Sigmoid colon (tissue), 7 donors: Measurements from ENCODE around the gene TOP3B. TPM values are rescaled to one million over a fixed set of nuclear protein-coding genes. Genes with fewer than 3 reads are reported as not detected.

Experiments
- DNase-seq: peaks from one replicate; pipeline ENCODE4 v3.0.0-alpha.2; 2019
- H3K27ac ChIP-seq, 4 donors: fragments of 200-600 bp; sonication (generic); one replicate each; pipeline ENCODE4 v1.5.1; 2016 to 2019; ENCODE audit warnings: mild to moderate bottlenecking in 1 of 4
- H3K27me3 ChIP-seq, 3 donors: fragments of 200-600 bp; sonication (generic); one replicate each; pipeline ENCODE4 v1.5.1; 2019; ENCODE audit warnings: mild to moderate bottlenecking in 1 of 3
- H3K36me3 ChIP-seq, 4 donors: fragments of 200-600 bp; sonication (generic); one replicate each; pipeline ENCODE4 v1.5.1; 2016 to 2019
- H3K4me1 ChIP-seq, 4 donors: fragments of 200-600 bp; sonication (generic); one replicate each; pipeline ENCODE4 v1.5.1; 2017 to 2019
- H3K4me3 ChIP-seq, 4 donors: fragments of 200-600 bp; sonication (generic); one replicate each; pipeline ENCODE4 v1.5.1; 2017 to 2019; ENCODE audit warnings: mild to moderate bottlenecking in 2 of 4, moderate library complexity in 1 of 4
- H3K9me3 ChIP-seq, 4 donors: fragments of 200-600 bp in 3 of 4; sonication (generic) in 3 of 4; one replicate each; pipeline versions ENCODE4 v1.5.1 to v1.6.1; 2013 to 2019
- EP300 ChIP-seq, 4 donors: sonication (generic); formaldehyde crosslinking; IDR thresholded peaks; one replicate each; pipeline ENCODE4 v1.6.1; 2017; ENCODE audit warnings: antibody characterized with exemption in 4 of 4
- POLR2A ChIP-seq, 2 donors: fragments of 450-650 bp; IDR thresholded peaks; one replicate each; pipeline ENCODE4 v1.6.1; 2016; ENCODE audit warnings: antibody characterized with exemption in 2 of 2, mild to moderate bottlenecking in 2 of 2, moderate library complexity in 2 of 2
- POLR2AphosphoS5 ChIP-seq, 4 donors: sonication (generic); formaldehyde crosslinking; IDR thresholded peaks; one replicate each; pipeline ENCODE4 v1.6.1; 2017; ENCODE audit warnings: antibody characterized with exemption in 4 of 4
- WGBS, 2 donors: extraction: QIAGEN DNeasy Blood & Tissue Kit; methylation state at CpG; one replicate each; pipeline ENCODE4 v1.1.7; 2013; 5-methylcytosine and 5-hydroxymethylcytosine counted together
- intact Hi-C: fragments of 100-400 bp; cut with DNase I; formaldehyde crosslinking; loops from one replicate; pipeline ENCODE4 v1.15.1; 2023
- polyA plus RNA-seq, 3 donors: library from polyadenylated mRNA; stranded (reverse); fragments of 200-250 nt; gene quantifications; one replicate each; pipeline ENCODE4 v1.2.3, GENCODE V29; 2013
- total RNA-seq, 4 donors: library from RNA; depleted of rRNA; stranded (reverse); fragments of >200 nt; gene quantifications; one replicate each; pipeline ENCODE4 v1.1.0, GENCODE V29; 2016
- TF ChIP-seq, protein P1 (sequence below), 4 experiments: fragments of 450-650 bp in 3 of 4; fragments of 200-600 bp in 1 of 4; IDR thresholded peaks; one replicate each; pipeline ENCODE4 v1.5.1; 2016 to 2019; ENCODE audit warnings: antibody characterized with exemption in 4 of 4, mild to moderate bottlenecking in 3 of 4, moderate library complexity in 2 of 4
- donor health status: healthy with polysubstance abuse.
- donor health status: Bipolar disorder and iron deficiency.
- donor health status: healthy.

TOP3B gene
- total and polyA plus RNA-seq, 7 donors = 3.5 to 45.1 (median 17.9) TPM

DNA sequence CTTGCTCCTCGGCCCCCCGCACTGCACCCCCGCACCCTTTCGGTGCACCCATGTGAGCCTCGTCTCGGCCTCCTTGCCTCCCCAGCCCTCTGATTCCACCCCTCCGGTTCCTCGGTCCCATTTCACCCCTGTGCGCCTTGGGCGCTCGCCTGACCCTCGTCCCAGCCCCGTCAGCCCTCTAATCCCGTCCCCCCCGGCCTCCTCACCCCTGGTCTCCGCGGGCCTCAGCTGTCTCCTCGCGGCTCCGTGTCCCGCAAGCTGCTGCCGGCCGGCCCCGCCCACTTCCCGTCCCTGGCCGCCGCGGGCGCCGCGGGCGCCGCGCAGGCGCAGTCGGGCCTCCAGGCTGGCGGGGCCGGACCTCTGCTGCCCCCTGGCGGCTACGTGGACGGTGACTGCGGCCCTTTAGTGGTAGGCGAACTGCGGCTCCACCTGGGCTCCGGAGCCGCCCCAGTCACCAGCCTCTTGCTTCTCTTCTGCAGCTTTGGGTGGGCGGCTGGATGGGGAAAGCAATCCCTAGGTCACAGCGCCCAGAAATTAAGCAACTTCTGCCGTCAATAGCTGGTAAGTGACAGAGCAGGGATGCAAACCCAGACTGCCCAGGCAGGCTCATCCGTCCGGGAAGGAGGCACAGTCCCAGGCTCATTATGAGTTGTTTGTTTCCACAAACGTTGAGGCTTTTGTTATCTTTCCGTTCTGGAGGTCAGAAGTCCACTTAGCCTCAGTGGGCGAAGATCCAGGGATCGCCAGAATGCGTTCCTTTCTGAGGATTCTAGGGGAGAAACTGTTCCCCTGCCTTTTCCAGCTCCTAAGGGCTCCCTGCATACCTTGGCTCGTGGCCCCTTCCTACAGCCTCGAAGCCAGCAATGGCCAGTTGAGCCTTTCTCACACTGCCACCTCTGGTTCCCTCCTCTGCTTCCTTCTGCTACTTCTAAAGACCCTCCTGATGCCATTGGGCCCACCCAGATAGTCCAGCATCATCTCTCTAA, 29.7 kb downstream of the TOP3B start, which contains the start of gene PPM1F:
Gene PPM1F, minus strand, starts transcription at position 263 of the 986 bp plus-strand sequence. CDS start 6,800 bp downstream, outside the sequence.
- H3K27ac ChIP-seq = peak within 1 kb of the TSS; percentile 73 to 79 (median 74)
- 6 to 11% methylated on average over 58 of the region's 58 CpGs for WGBS, 2 donors
- no peaks in the 10 kb centered on the region for H3K27me3 ChIP-seq
- no peaks in the 10 kb centered on the region for H3K9me3 ChIP-seq
- TF ChIP-seq, protein P1, sequence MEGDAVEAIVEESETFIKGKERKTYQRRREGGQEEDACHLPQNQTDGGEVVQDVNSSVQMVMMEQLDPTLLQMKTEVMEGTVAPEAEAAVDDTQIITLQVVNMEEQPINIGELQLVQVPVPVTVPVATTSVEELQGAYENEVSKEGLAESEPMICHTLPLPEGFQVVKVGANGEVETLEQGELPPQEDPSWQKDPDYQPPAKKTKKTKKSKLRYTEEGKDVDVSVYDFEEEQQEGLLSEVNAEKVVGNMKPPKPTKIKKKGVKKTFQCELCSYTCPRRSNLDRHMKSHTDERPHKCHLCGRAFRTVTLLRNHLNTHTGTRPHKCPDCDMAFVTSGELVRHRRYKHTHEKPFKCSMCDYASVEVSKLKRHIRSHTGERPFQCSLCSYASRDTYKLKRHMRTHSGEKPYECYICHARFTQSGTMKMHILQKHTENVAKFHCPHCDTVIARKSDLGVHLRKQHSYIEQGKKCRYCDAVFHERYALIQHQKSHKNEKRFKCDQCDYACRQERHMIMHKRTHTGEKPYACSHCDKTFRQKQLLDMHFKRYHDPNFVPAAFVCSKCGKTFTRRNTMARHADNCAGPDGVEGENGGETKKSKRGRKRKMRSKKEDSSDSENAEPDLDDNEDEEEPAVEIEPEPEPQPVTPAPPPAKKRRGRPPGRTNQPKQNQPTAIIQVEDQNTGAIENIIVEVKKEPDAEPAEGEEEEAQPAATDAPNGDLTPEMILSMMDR (IDR thresholded peaks at IDR 0.05) = peak; percentile 12 to 93 (median 62)
- peak in 1 of 4 donors; percentile 42 for TF ChIP-seq POLR2AphosphoS5 (IDR thresholded peaks at IDR 0.05)
- no peak for TF ChIP-seq POLR2A (IDR thresholded peaks at IDR 0.05)
- TF ChIP-seq EP300 (IDR thresholded peaks at IDR 0.05) = no peak
- H3K4me3 ChIP-seq = peak within 1 kb of the TSS; percentile 67 to 83 (median 70)
- peak; percentile 91 for DNase-seq
- intact Hi-C loops = loop anchor here (1.0 kb wide), 2 partner anchors 15 to 240 kb away; no protein-coding TSS in a partner anchor
- H3K36me3 ChIP-seq = no peaks in the 10 kb centered on the region
- peaks cover 0 to 27% (median 18%) of the 10 kb centered on the region in 4 donors for H3K4me1 ChIP-seq

DNA sequence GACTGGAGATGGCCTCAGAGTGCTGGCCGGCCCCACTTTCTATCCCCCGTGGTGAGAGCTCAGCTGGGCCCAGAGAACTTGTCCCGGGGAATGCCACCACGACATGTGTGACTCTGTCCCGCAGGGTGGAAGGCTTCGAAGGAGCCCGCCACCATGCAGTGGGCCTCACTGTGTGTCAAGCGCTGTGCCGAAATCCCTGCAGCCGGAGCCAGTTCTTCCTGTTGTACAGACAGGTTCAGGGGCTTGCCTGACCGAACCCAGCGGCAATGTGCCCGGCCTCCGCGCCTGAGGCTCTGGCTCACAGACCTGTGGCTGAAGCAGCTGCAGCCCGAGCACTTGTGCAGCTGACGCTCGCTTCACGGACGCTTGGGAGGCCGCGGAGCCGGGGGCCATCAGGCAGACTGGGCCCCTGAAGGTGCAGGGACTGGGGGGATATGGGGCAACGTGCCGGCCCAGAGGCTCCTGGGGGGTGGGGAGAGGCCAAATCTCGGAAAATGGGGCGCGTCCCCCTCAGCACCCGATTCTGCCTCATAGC, 30.6 kb downstream of the TOP3B start:
- Histone ChIP-seq H3K4me1 (peaks cover 0 to 36% (median 24%) of the 10 kb centered on the region in 4 donors), H3K27ac (peak overlapping the region; percentile 73 to 79 (median 74)), H3K9me3 (no peaks in the 10 kb centered on the region), H3K4me3 (peak overlapping the region; percentile 67 to 83 (median 70)), H3K27me3 (no peaks in the 10 kb centered on the region), H3K36me3 (no peaks in the 10 kb centered on the region)
- 8 to 10% methylated on average over 29 of the region's 29 CpGs for WGBS, 2 donors
- intact Hi-C loops = loop anchor here (1.0 kb wide), 2 partner anchors 14 to 239 kb away; no protein-coding TSS in a partner anchor
- DNase-seq = peak; percentile 82
- TF ChIP-seq, protein P1 (IDR thresholded peaks at IDR 0.05) = no peak
- TF ChIP-seq POLR2AphosphoS5 (IDR thresholded peaks at IDR 0.05) = no peak
- no peak for TF ChIP-seq EP300 (IDR thresholded peaks at IDR 0.05)
- TF ChIP-seq POLR2A (IDR thresholded peaks at IDR 0.05) = no peak

DNA sequence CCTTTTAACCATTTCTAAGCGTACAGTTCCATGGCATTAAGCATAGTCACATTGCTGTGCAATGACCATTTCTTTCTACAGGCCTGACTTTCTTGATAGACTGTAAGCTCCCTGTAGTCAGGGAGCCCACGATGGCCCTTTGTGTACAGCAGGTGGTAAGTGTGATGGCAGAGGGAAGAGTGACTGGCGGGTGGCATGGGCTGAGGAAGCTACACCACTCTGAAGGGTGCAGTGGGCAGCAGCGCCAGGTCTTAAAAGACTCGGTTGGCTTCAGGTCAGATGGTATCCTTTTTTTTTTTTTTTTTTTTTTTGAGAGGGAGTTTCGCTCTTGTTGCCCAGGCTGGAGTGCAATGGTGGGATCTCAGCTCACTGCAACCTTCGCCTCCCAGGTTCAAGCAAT, 31.5 kb downstream of the TOP3B start:
- no peaks in the 10 kb centered on the region for H3K9me3 ChIP-seq
- DNase-seq = no peak
- peaks cover 0 to 1% (median 0%) of the 10 kb centered on the region in 4 donors for H3K36me3 ChIP-seq
- H3K4me3 ChIP-seq = no peak overlapping the region
- intact Hi-C loops = no loop called here
- peaks cover 0 to 45% (median 32%) of the 10 kb centered on the region in 4 donors for H3K4me1 ChIP-seq
- no peak for TF ChIP-seq POLR2AphosphoS5 (IDR thresholded peaks at IDR 0.05)
- TF ChIP-seq POLR2A (IDR thresholded peaks at IDR 0.05) = no peak
- TF ChIP-seq EP300 (IDR thresholded peaks at IDR 0.05) = no peak
- TF ChIP-seq, protein P1 (IDR thresholded peaks at IDR 0.05) = no peak
- H3K27me3 ChIP-seq = no peaks in the 10 kb centered on the region
- no peak overlapping the region for H3K27ac ChIP-seq
- WGBS, 2 donors = 94 to 95% methylated on average over 7 of the region's 7 CpGs

DNA sequence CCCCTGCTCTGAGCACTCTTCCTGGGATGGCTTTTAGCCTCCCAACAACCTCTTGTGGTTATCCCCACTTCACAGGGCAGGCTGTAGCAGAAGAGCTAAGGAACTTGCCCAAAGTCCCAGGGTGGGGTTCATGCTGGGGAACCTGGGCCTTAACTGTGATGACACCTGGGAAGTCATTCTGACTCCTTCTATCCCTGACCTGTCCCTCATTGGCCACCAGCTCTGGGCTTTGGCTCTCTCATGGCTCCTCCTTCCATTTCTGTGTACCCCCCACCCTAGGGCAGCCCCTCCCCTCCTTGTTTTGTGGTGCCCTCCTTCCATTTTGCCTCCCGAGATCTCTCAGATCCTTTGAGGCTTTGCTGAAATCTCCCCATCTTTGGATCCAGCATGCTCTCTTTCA, 32.6 kb downstream of the TOP3B start:
- Histone ChIP-seq H3K36me3 (peaks cover 0 to 12% (median 5%) of the 10 kb centered on the region in 4 donors), H3K27ac (peak overlapping the region in 2 of 4 donors; percentile 14 to 25), H3K27me3 (no peaks in the 10 kb centered on the region), H3K9me3 (no peaks in the 10 kb centered on the region), H3K4me3 (no peak overlapping the region), H3K4me1 (peaks cover 0 to 46% (median 32%) of the 10 kb centered on the region in 4 donors)
- no peak for DNase-seq
- 92 to 93% methylated on average over 1 of the region's 1 CpG for WGBS, 2 donors
- TF ChIP-seq, protein P1 (IDR thresholded peaks at IDR 0.05) = no peak
- TF ChIP-seq POLR2AphosphoS5 (IDR thresholded peaks at IDR 0.05) (no peak), EP300 (IDR thresholded peaks at IDR 0.05) (no peak), POLR2A (IDR thresholded peaks at IDR 0.05) (no peak)
- intact Hi-C loops = no loop called here
